Astrocyte (in vitro differentiated cells and primary cell): ENCODE results near the gene KLK12.

Experiments
- EZH2 ChIP-seq: IDR thresholded peaks from 2 replicates; pipeline ENCODE4 v1.6.1; 2012; ENCODE audit warnings: mild to moderate bottlenecking, low read length, inconsistent platforms; ENCODE audit not compliant: insufficient read depth
- TF ChIP-seq, protein P1 (sequence below): IDR thresholded peaks from 2 replicates; pipeline ENCODE4 v1.5.1; 2011; ENCODE audit warnings: low read depth, mild to moderate bottlenecking, inconsistent platforms, low read length, moderate library complexity; ENCODE audit not compliant: insufficient read depth

DNA sequence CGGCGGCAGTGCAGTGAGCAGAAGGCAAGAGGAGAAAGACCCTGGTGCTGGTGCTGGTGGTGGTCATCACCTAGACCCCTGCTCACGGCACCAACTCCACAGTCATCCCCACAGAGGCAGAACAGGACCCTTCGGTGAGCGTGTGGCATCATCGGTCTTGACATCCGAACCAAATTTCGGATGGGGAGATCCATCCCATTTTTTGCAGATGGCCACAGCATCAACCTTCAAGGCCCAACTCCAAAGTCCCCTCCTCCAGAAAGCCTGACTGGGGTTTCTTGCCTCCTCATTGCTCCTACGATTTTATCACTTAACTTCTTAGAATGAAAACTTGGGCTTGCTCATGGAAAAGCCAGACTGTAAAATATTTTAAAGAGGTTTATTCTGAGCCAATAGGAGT lies 8.7 kb upstream of the KLK12 start:
- TF ChIP-seq, protein P1, sequence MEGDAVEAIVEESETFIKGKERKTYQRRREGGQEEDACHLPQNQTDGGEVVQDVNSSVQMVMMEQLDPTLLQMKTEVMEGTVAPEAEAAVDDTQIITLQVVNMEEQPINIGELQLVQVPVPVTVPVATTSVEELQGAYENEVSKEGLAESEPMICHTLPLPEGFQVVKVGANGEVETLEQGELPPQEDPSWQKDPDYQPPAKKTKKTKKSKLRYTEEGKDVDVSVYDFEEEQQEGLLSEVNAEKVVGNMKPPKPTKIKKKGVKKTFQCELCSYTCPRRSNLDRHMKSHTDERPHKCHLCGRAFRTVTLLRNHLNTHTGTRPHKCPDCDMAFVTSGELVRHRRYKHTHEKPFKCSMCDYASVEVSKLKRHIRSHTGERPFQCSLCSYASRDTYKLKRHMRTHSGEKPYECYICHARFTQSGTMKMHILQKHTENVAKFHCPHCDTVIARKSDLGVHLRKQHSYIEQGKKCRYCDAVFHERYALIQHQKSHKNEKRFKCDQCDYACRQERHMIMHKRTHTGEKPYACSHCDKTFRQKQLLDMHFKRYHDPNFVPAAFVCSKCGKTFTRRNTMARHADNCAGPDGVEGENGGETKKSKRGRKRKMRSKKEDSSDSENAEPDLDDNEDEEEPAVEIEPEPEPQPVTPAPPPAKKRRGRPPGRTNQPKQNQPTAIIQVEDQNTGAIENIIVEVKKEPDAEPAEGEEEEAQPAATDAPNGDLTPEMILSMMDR = no peak
- TF ChIP-seq EZH2 = no peak
